GM19035 (cell line): ENCODE results near the gene HJV.
"Not testable (repeated sequence)": the region's sequence is repeated elsewhere in the genome, so short reads cannot be mapped to it uniquely, and the experiment has no call there.

ENCODE experiments used
- ATAC-seq: cut with Tn5 transposase; IDR thresholded peaks from one replicate; pipeline ENCODE4 v1.9.1; 2021; ENCODE audit not compliant: unreplicated experiment

The HJV gene, protein sequence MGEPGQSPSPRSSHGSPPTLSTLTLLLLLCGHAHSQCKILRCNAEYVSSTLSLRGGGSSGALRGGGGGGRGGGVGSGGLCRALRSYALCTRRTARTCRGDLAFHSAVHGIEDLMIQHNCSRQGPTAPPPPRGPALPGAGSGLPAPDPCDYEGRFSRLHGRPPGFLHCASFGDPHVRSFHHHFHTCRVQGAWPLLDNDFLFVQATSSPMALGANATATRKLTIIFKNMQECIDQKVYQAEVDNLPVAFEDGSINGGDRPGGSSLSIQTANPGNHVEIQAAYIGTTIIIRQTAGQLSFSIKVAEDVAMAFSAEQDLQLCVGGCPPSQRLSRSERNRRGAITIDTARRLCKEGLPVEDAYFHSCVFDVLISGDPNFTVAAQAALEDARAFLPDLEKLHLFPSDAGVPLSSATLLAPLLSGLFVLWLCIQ

DNA sequence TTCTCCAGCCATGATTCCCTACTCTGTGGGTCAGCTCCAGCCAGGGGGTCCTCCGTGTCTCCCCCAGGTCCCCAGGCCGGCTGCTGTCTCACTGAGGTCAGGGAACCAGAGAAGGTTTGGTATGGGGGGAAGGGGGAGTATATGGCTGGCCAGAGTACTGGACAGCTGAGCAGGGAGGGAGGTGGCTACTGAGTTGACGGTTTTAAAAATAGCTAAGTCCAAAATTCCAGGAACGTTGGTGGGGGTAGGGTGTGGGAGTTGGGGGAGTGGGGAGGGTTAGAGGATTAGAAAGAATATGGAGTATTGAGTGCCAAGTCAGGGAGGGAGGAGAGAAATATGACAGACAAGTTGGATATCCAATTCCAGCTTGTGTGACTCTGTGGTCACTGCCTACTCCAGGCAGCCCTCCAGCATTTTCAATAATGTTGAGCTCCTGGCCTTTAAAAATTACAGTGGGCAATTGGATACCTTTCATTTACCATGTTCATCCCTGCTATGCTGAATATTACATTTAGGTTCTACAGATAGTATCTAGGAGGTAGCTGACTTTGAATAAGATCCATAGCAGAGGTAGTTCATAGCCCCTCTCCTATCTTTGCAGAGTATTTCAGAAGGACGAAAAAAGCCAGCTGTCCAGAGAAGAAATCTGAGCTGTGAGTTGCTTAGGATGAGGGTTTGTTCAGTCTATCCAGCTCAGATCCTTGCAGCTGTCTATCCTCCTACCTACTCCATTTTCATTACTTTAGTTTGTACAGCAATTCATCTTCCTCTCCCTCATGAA is at the start of gene HJV:
Gene HJV (minus strand): TSS at position 114 of the 781 bp plus-strand sequence. CDS start 1,504 bp downstream, outside the sequence.
- ATAC-seq, result no peak

DNA sequence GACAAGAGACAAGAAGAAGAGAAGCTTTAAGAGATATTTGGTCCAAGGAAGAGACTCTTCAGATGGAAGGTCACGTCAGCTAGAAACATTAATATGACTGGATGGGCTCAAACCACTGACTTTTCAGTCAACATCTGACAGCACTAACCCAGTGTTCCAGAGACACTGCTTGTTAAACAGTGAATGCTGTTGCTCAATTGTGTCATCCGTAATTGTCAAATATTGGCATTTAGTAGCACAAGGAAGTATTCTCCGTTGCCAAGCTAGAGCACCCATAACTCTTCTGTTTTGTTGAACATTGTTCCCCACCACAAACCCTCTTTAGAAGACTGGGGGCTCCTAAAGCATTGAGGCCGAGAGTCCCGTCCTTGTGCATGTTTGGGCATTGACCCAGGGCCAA is 37.6 kb upstream of the HJV start:
- not testable (repeated sequence) for ATAC-seq

GRCh38 chr1:146051852-146052676 is 30.5 kb upstream of the HJV start:
- peak; percentile 77 for ATAC-seq

DNA sequence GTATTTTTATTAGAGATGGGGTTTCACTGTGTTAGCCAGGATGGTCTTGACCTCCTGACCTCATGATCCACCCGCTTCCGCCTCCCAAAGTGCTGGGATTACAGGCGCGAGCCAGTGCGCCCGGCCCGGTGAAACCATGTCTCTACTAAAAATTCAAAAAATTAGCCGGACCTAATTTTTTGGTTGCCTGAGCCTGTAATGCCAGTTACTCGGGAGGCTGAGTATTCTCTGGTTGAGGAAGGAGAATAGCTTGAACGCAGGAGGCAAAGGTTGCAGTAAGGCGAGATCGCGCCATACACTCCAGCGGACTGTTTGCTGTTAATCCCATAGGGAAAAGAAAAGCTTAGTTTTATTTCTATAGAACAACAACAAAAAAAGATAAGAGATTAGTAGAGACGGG is 29.9 kb upstream of the HJV start:
- peak; percentile 15 for ATAC-seq

- ATAC-seq, result not testable (repeated sequence)
Observed at GRCh38 chr1:146050652-146050963, 29.1 kb upstream of the HJV start.

DNA sequence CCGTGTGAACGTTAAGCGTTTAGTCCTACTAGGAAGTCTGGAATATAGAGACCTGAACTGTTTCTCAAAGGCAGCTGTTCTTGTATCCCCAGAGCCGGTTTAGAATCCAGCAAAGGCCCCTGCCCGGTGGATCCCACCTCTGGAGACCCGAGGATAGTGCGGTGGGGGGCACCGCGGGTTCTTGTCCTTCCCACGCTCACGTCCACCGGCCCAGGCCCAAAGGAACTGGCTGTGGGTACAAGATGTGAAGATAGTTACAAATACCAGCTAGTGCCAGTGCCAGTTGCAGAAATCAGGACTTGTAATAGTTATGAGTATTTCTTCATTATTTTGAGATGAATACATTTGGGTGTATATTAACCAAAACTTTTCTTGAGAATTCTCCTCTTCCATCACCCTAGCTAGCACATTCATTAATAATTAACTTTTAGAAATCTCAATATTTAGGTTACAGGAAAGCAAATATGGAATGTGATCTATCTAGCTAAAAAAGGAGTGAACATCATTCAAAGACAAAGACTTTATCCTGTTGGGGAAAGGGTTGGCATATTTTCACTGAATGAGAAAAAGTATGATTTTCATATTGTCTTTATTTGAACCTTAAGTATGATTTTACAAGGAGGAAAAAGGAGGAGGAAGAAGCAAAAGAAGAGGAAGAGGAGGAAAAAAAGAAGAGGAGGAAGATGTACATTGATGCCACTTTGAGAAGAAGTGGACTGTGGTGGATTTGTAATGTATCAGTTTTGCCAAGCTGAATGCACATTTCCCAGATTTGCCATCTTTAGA is 28.5 kb upstream of the HJV start:
- ATAC-seq, result not testable (repeated sequence)

DNA sequence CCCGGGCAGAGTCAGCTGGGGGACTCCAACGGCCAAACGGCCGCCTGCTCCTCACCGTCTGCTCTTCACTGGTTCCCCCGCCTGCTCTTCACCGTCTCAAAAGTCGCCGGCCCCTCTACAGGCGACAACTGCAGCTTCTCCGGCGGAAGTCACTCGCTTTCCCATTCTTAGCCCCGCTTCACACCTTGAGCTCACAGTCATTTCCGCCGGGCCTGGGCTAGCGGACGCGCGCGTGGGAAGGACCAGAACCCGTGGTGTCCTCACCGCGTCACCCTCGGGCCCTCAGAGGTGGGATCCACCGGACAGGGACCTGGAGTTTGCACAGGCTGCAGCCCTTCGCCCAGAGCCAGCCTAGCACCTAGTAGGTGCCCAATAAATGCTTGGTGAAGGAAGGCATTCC is 27.9 kb upstream of the HJV start:
- ATAC-seq, result no peak

DNA sequence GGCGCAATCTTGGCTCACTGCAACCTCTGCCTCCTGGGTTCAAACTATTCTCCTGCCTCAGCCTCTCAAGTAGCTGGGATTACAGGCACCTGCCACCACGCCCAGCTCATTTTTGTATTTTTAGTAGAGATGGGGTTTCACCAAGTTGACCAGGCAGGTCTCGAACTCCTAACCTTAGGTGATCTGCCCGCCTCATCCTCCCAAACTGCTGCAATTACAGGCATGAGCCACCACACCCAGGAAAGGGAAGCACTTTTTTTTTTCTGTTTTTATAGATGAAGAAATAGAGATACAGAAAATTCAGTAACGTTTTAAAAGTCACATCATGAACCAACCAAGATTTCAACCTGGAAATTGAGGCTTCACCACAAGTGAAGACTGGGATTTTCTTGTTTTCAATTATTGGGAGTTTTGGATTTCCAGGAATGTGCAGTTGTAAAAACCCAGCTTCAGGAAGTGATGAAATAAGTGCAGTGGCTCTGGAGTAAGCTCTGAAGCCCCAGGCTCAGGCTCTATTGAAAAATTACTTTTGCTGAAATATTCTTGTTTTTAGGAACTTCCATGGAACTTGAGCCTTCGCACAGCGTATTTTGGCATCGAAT is 27.1 kb upstream of the HJV start:
- ATAC-seq, result not testable (repeated sequence)

- no peak for ATAC-seq
Observed at GRCh38 chr1:146046664-146047063, 25.1 kb upstream of the HJV start.

- ATAC-seq, result no peak
Observed at GRCh38 chr1:146039844-146040194, 18.3 kb upstream of the HJV start.

DNA sequence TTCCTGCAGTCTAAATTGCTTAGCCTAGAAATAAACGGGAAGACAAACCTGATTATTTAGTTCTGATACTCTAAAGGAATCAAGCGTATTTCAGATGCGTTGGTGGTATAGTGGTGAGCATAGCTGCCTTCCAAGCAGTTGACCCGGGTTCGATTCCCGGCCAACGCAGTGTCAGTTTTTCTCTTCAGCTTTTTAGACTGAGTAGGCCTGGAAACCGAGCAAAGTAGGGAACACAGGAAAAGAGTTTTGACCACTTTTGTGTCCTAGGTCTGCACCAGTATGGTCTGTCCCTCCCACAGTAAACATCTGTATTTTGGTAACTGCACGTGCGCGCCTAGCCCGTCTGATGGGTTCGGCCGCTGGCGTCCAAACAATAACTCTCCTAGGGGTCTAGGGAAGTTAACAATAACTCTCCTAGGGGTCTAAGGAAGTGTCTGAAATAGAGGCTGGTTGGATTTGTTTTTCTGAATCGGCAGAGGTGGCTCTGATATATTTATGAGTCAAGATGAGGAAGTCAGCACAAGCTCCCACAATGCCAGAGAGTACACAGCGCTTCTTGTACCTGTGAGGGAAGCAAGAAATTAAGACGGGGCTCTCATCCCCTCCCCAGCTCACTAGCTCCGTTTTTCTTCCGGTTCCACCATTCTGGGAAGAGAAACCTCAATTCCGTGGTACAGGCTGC is 15.6 kb upstream of the HJV start:
- ATAC-seq, result peak; percentile 27

GRCh38 chr1:146036241-146036964 is 14.9 kb upstream of the HJV start:
- no peak for ATAC-seq

GRCh38 chr1:146035048-146035423 is 13.5 kb upstream of the HJV start:
- no peak for ATAC-seq

GRCh38 chr1:146032631-146033219 is 11.2 kb upstream of the HJV start:
- ATAC-seq, result no peak

DNA sequence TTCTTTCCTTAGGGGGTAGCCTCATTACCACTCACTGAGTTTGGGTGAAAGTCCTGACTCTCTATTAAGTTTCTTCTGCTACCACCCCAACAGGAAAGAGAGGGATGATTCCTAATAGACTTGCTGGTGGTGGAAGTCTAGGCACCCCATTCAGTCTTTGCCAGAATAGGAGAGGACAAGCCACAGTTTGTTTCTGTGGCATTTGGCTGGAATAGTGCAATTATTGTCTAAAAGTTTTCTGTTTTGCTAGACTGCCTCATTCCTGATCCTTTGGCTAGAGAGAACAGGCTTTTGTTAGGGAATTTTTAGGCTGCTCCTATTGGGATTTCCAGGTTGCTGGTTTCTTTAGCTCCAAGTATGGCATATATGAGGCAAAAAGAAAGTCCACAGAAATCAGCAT is 9.9 kb upstream of the HJV start:
- ATAC-seq, result no peak

DNA sequence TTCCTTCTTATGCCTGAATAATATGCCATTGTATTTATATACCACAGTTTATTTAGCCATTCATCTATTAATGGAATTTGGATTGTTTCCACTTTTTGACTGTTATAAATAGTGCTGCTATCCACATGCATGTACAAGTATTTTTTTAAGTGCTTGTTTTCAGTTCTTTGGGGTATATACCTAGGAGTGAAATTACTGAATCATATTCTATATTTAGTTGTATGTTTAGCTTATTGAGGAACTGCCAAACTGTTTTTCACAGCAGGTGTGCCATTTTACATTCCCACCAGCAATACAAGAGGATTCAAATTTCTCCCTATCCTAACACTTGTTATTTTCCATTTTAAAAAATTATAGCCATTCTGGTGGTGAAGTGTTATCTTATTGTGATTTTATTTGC is 7.6 kb upstream of the HJV start:
- ATAC-seq, result no peak

- ATAC-seq, result not testable (repeated sequence)
Observed at GRCh38 chr1:146026650-146027049, 5.1 kb upstream of the HJV start.

GRCh38 chr1:146025787-146026495 is 4.4 kb upstream of the HJV start:
- not testable (repeated sequence) for ATAC-seq
